VCaP (cell line): ENCODE data around the gene STARD3NL.

Experiments used
- H3K27ac ChIP-seq: fragments of 450-650 bp; 2 replicates; pipeline ENCODE4 v1.5.1; 2017
- TF ChIP-seq, protein P1 (sequence below): fragments of 450-650 bp; conservative IDR thresholded peaks from 2 replicates; pipeline ENCODE4 v1.5.1; 2017; ENCODE audit warnings: mild to moderate bottlenecking, moderate library complexity

STARD3NL gene

DNA sequence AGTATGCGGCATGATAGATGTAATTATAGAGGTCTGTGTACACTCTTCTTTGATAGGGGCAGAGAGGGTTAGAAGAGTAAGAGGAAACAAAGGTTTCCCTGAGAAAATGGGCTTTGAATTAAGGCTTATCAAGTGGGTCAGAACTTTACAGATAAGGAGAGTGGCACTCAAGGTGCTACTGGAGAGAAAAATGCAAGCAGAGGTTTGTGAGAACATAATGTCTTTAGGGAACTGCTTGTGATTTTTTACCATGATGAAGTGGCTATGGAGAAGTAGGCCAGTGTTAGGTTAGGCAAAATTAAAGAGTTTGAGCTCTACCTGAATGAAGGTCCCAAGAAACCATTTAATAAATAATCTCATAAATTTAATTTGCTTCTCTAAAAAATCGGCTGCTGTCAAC lies 14.3 kb downstream of the STARD3NL start:
- no peak overlapping the region for H3K27ac ChIP-seq
- TF ChIP-seq, protein P1, sequence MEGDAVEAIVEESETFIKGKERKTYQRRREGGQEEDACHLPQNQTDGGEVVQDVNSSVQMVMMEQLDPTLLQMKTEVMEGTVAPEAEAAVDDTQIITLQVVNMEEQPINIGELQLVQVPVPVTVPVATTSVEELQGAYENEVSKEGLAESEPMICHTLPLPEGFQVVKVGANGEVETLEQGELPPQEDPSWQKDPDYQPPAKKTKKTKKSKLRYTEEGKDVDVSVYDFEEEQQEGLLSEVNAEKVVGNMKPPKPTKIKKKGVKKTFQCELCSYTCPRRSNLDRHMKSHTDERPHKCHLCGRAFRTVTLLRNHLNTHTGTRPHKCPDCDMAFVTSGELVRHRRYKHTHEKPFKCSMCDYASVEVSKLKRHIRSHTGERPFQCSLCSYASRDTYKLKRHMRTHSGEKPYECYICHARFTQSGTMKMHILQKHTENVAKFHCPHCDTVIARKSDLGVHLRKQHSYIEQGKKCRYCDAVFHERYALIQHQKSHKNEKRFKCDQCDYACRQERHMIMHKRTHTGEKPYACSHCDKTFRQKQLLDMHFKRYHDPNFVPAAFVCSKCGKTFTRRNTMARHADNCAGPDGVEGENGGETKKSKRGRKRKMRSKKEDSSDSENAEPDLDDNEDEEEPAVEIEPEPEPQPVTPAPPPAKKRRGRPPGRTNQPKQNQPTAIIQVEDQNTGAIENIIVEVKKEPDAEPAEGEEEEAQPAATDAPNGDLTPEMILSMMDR, result no peak

DNA sequence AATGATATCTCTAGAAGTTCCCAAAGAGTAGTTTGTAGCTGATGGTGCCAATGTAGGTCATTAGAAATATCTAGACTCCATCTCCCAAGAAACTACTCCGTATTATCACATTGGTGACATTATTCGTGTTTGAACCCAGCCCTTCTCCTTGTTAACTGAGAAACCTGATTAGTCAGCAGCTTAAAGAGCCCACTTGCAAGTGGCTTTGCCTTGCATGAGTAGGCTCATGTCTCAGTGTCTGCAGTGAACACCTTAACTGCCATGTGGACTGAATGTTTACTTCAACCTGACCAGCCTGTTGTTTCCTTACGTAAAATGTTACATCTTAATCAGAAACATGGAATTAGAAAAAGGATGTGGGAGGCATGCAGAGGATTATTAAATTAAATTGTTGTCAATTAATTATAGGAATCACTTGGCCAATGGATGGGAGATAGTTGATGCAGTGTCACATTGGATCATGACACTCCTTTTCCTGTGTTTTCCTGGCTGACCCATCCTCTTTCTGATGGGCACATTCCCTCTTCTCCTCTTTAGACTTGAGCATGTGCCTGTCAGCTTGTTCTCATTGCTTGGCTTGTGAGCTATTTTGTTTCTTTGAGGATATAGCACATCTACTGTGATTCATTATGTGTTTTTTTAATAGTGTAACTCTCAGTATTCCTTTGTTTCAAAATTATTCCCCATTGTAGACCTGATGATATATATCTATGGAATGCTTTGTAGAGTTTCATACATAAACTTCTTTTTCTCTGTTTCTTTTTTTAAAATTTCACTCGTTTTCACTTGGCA lies 18.0 kb downstream of the STARD3NL start:
- H3K27ac ChIP-seq, result peak overlapping the region; percentile 75
- TF ChIP-seq, protein P1, result no peak

DNA sequence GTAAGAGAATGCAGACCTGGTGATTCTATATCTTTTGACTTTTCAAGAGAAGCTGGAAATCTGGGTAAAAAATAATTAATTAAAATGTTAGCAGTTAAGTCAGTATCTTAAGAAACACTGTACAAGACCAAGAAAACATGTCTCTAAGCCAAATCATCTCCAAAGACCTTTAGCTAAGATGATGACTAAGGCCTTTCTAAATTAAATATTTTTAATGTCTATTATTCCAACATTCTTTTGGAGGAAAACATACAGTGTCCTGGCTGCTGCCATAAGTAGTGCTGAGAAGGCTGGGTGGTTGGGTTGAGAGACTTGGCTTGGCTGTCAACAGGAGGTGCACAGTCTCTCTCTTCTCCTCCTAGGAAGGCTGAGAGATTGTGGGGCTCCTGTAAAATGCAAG lies 20.3 kb downstream of the STARD3NL start:
- no peak overlapping the region; the same call in 1 of the 2 replicates for H3K27ac ChIP-seq
- TF ChIP-seq, protein P1, result no peak

GRCh38 chr7:38199154-38199553 lies 21.1 kb downstream of the STARD3NL start:
- no peak overlapping the region for H3K27ac ChIP-seq
- TF ChIP-seq, protein P1, result no peak

DNA sequence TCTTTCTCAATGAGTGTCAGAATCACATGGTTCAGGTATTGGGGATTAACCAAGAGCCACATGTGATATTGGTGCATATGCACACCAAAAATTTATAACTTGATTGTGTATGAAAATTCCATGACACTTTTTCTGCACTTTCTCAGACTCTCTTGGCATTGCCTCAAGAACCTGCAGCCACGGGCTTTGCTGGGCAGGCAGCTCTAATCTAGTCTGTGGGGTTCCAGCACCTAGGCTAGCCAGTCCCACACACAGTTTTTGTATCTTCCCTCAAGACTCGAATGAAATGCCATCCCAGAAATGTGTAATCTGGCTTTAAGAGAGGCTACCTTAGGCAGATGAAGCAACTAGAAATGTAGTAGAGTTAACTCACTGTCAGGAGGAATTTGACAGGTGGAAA lies 21.7 kb downstream of the STARD3NL start:
- no peak overlapping the region for H3K27ac ChIP-seq
- TF ChIP-seq, protein P1, result no peak

DNA sequence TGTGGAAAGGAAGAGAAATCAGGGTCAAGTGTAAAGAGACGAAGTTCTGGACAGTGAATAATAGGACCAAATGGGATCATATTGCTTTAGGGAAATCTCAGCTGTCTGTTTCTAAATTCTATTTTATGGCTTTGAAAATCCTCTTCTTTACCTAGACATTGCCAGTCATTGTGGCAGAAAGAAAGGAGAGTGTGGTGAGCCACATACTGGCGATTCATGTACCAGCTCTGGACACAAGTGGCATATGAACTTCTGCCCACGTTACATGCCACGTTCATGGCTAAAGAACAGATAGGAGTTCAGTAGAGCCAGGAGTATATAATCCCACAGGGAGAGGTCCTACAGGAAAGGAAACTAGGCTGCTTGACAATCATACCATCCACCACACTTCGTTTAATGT lies 28.0 kb downstream of the STARD3NL start:
- H3K27ac ChIP-seq, result no peak overlapping the region
- TF ChIP-seq, protein P1, result no peak

GRCh38 chr7:38207843-38208242 lies 29.8 kb downstream of the STARD3NL start:
- H3K27ac ChIP-seq, result no peak overlapping the region
- TF ChIP-seq, protein P1, result no peak
